DMS53 treated with DMSO at 0.1 percent for 48 hours (cell line): ENCODE measurements around the gene ZNF609.
A peak's percentile ranks its signal among the peaks of the same experiment; 100 is the strongest.
"Not testable (repeated sequence)": the region's sequence is repeated elsewhere in the genome, so short reads cannot be mapped to it uniquely, and the experiment has no call there.

Source experiments
- DNase-seq: peaks from one replicate; lab custom pipeline; 2025; ENCODE audit not compliant: unreplicated experiment; lab: John Stamatoyannopoulos, UW

ZNF609 gene

GRCh38 chr15:64574301-64575017 lies 114.1 kb downstream of the ZNF609 start:
- DNase-seq = no peak

GRCh38 chr15:64580696-64581407 lies 120.5 kb downstream of the ZNF609 start:
- no peak for DNase-seq

- no peak for DNase-seq
Measured at GRCh38 chr15:64581408-64581761, 121.0 kb downstream of the ZNF609 start.

- DNase-seq = no peak
Measured at GRCh38 chr15:64582202-64582601, 121.8 kb downstream of the ZNF609 start.

- no peak for DNase-seq
Measured at GRCh38 chr15:64583519-64583918, 123.1 kb downstream of the ZNF609 start.

- no peak for DNase-seq
Measured at GRCh38 chr15:64583983-64584382, 123.6 kb downstream of the ZNF609 start.

GRCh38 chr15:64586259-64586870 lies 126.0 kb downstream of the ZNF609 start:
- DNase-seq = no peak

- DNase-seq = no peak
Measured at GRCh38 chr15:64586984-64587383, 126.6 kb downstream of the ZNF609 start.

- no peak for DNase-seq
Measured at GRCh38 chr15:64589435-64590084, 129.2 kb downstream of the ZNF609 start.

GRCh38 chr15:64592845-64593244 lies 132.5 kb downstream of the ZNF609 start:
- not testable (repeated sequence) for DNase-seq

GRCh38 chr15:64596701-64597476 lies 136.5 kb downstream of the ZNF609 start:
- no peak for DNase-seq

- no peak for DNase-seq
Measured at GRCh38 chr15:64597477-64597822, 137.1 kb downstream of the ZNF609 start.

GRCh38 chr15:64599226-64599625 lies 138.8 kb downstream of the ZNF609 start:
- no peak for DNase-seq

- DNase-seq = no peak
Measured at GRCh38 chr15:64599716-64600115, 139.3 kb downstream of the ZNF609 start.

- no peak for DNase-seq
Measured at GRCh38 chr15:64600794-64601193, 140.4 kb downstream of the ZNF609 start.

GRCh38 chr15:64604319-64604718 lies 143.9 kb downstream of the ZNF609 start:
- DNase-seq = no peak

- not testable (repeated sequence) for DNase-seq
Measured at GRCh38 chr15:64607416-64607815, 147.0 kb downstream of the ZNF609 start.

- DNase-seq = no peak
Measured at GRCh38 chr15:64610257-64610919, 150.0 kb downstream of the ZNF609 start.

GRCh38 chr15:64611085-64611725 lies 150.8 kb downstream of the ZNF609 start:
- DNase-seq = peak; percentile 16

GRCh38 chr15:64614519-64614918 lies 154.1 kb downstream of the ZNF609 start:
- no peak for DNase-seq
